DND-41 (cell line): Measurements from ENCODE around the gene RARB.

Source experiments
- CTCF ChIP-seq: IDR thresholded peaks from 2 replicates; pipeline ENCODE4 v1.5.1; 2012; ENCODE audit warnings: borderline replicate concordance, low read length, moderate library complexity, mild to moderate bottlenecking; ENCODE audit not compliant: poor library complexity, severe bottlenecking; ENCODE audit errors: extremely low read depth
- EZH2 ChIP-seq: IDR thresholded peaks from 3 replicates; pipeline ENCODE4 v1.6.1; 2012; ENCODE audit warnings: borderline replicate concordance, low read depth, mild to moderate bottlenecking, moderate library complexity, low read length, inconsistent platforms; ENCODE audit not compliant: severe bottlenecking

DNA sequence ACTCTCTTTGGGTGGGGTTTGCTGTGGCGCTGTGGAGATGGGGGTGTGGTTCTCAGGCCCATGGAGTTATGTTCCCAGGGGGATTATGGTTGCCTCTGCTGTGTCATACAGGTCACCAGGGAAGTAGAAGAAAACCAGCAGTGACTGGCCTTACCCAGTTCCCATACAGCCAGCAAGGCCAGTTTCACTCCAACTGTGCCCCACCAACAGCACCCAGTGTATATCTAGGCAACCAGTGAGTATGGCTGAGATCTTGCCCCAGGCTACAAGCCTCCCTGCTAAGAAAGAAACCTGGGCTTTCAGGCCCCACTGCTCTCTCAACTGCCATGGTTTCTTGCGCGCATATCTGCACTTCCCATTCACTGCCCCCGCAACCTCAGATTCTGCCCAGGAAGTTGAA lies 31.4 kb upstream of the RARB start:
- TF ChIP-seq CTCF (no peak), EZH2 (no peak)
